ENCODE results near the gene IL16. TPM values are rescaled to one million over a fixed set of nuclear protein-coding genes. Genes with fewer than 3 reads are reported as not detected.

Gene IL16
- polyA plus RNA-seq, 1 donor (not counting 4 experiments of a cell fraction or from before 2014, with no cell fraction given) = not detected

DNA sequence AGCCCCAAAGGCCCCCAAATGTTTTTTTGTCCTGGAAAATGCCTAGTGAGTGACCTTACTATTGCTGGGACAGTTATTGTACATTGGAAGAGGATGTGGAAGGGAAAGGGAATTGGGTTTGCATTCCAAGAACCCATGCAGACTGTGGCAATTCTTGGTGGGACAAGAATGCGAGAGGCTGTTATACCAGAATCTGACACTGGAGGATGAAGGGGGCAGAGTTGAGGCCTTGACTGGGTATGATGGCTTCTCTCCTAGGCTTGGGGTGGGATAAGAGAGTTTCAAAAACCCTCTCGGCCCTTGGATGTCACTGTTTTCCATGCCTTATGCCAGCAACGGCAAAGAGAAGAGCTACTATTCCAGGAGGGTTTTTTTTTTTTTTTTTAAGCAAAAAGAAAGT is 25.3 kb downstream of the IL16 start:
- no peak overlapping the region for H3K27ac ChIP-seq (ENCODE audit: control insufficient read depth, insufficient read depth, low read length)
- H3K4me3 ChIP-seq (ENCODE audit: control insufficient read depth in 2 of 3, extremely low read depth in 1 of 3, insufficient read depth in 2 of 3, low read depth in 1 of 3, low read length in 3 of 3) = no peak overlapping the region
- H3K9me3 ChIP-seq (ENCODE audit: control insufficient read depth, low read depth, low read length) = no peaks in the 10 kb centered on the region
- H3K9me1 ChIP-seq (ENCODE audit: control insufficient read depth, extremely low read depth, insufficient read depth, low read length) = no peaks in the 10 kb centered on the region
- DNase-seq (ENCODE audit: low read depth, low spot score) (no peak), FAIRE-seq (no peak)
- no peaks in the 10 kb centered on the region for H3K27me3 ChIP-seq (ENCODE audit: control insufficient read depth, extremely low read depth, insufficient read depth, low read length)
- no peak overlapping the region for H3K9ac ChIP-seq (ENCODE audit: control insufficient read depth, extremely low read depth, insufficient read depth, low read length)
- no peak overlapping the region for H2AFZ ChIP-seq (ENCODE audit: control insufficient read depth, low read length)
- no peak overlapping the region for H3K4me2 ChIP-seq (ENCODE audit: control insufficient read depth, extremely low read depth, insufficient read depth, low read depth, low read length)
- no peaks in the 10 kb centered on the region for H3K79me2 ChIP-seq (ENCODE audit: control insufficient read depth, insufficient read depth, low read length)
- no peaks in the 10 kb centered on the region for H3K4me1 ChIP-seq (ENCODE audit: control insufficient read depth, extremely low read depth, insufficient read depth, low read length)
- no peaks in the 10 kb centered on the region for H4K20me1 ChIP-seq (ENCODE audit: control insufficient read depth, extremely low read depth, insufficient read depth, low read length)
- no peaks in the 10 kb centered on the region for H3K36me3 ChIP-seq (ENCODE audit: control insufficient read depth in 2 of 2, extremely low read depth in 1 of 2, insufficient read depth in 2 of 2, low read length in 2 of 2)
- dilution Hi-C loops (cut with MboI; ENCODE audit: extremely low pct_ligation_motif_present, low sequenced_read_pairs) = no loop called here
- no peak for TF ChIP-seq EZH2 (IDR thresholded peaks at IDR 0.05; ENCODE audit: low read length)
- TF ChIP-seq, protein P1, sequence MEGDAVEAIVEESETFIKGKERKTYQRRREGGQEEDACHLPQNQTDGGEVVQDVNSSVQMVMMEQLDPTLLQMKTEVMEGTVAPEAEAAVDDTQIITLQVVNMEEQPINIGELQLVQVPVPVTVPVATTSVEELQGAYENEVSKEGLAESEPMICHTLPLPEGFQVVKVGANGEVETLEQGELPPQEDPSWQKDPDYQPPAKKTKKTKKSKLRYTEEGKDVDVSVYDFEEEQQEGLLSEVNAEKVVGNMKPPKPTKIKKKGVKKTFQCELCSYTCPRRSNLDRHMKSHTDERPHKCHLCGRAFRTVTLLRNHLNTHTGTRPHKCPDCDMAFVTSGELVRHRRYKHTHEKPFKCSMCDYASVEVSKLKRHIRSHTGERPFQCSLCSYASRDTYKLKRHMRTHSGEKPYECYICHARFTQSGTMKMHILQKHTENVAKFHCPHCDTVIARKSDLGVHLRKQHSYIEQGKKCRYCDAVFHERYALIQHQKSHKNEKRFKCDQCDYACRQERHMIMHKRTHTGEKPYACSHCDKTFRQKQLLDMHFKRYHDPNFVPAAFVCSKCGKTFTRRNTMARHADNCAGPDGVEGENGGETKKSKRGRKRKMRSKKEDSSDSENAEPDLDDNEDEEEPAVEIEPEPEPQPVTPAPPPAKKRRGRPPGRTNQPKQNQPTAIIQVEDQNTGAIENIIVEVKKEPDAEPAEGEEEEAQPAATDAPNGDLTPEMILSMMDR (optimal IDR thresholded peaks at IDR 0.05 in 1 of 3, IDR thresholded peaks at IDR 0.05 in 1 of 3, conservative IDR thresholded peaks at IDR 0.05 in 1 of 3; ENCODE audit: extremely low read depth in 1 of 3, insufficient read depth in 2 of 3, low read length in 3 of 3) = no peak

DNA sequence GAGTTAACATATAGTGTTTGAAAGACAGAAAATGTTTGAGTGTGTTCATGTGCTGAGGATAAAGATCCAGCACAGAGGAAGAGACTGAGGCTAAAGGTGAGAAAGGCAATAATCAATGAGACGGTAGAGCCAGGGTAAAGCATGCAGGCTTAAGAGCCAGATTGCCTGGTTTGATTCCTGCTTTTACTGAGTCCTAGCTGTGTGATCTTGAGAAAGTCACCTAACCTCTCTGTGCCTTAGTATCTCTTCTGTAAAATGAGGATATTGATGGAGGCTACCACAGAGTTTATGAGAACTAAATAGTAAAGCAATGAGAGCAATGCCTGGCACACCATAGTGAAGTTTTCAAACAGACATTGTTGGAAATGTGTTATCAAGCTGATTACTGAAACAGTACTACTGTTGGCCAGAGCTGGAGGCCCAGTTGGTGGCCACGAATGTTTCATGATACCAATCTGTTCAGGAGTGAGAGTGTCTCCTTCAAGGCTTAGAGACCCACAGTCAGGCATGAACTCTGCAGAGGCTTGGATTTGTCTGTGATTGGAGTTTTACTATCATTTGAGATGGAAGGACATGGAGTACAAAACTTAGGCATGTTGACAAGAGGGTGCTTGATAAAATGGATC is 26.8 kb downstream of the IL16 start:
- H3K9me3 ChIP-seq (ENCODE audit: control insufficient read depth, low read depth, low read length) = no peaks in the 10 kb centered on the region
- TF ChIP-seq EZH2 (IDR thresholded peaks at IDR 0.05; ENCODE audit: low read length) = no peak
- TF ChIP-seq, protein P1 (optimal IDR thresholded peaks at IDR 0.05 in 1 of 3, IDR thresholded peaks at IDR 0.05 in 1 of 3, conservative IDR thresholded peaks at IDR 0.05 in 1 of 3; ENCODE audit: extremely low read depth in 1 of 3, insufficient read depth in 2 of 3, low read length in 3 of 3) = no peak
- no peak overlapping the region for H3K4me2 ChIP-seq (ENCODE audit: control insufficient read depth, extremely low read depth, insufficient read depth, low read depth, low read length)
- no peaks in the 10 kb centered on the region for H3K79me2 ChIP-seq (ENCODE audit: control insufficient read depth, insufficient read depth, low read length)
- no peak overlapping the region for H3K4me3 ChIP-seq (ENCODE audit: control insufficient read depth in 2 of 3, extremely low read depth in 1 of 3, insufficient read depth in 2 of 3, low read depth in 1 of 3, low read length in 3 of 3)
- no peaks in the 10 kb centered on the region for H3K9me1 ChIP-seq (ENCODE audit: control insufficient read depth, extremely low read depth, insufficient read depth, low read length)
- no peaks in the 10 kb centered on the region for H3K27me3 ChIP-seq (ENCODE audit: control insufficient read depth, extremely low read depth, insufficient read depth, low read length)
- H3K9ac ChIP-seq (ENCODE audit: control insufficient read depth, extremely low read depth, insufficient read depth, low read length) = no peak overlapping the region
- DNase-seq (ENCODE audit: low read depth, low spot score) (no peak), FAIRE-seq (no peak)
- dilution Hi-C loops (cut with MboI; ENCODE audit: extremely low pct_ligation_motif_present, low sequenced_read_pairs) = no loop called here
- H2AFZ ChIP-seq (ENCODE audit: control insufficient read depth, low read length) = no peak overlapping the region
- no peak overlapping the region for H3K27ac ChIP-seq (ENCODE audit: control insufficient read depth, insufficient read depth, low read length)
- no peaks in the 10 kb centered on the region for H4K20me1 ChIP-seq (ENCODE audit: control insufficient read depth, extremely low read depth, insufficient read depth, low read length)
- H3K4me1 ChIP-seq (ENCODE audit: control insufficient read depth, extremely low read depth, insufficient read depth, low read length) = peaks cover 4% of the 10 kb centered on the region
- no peaks in the 10 kb centered on the region for H3K36me3 ChIP-seq (ENCODE audit: control insufficient read depth in 2 of 2, extremely low read depth in 1 of 2, insufficient read depth in 2 of 2, low read length in 2 of 2)

All from keratinocyte (primary cell).